ENCODE measurements around the gene CALHM1.

CALHM1 gene

DNA sequence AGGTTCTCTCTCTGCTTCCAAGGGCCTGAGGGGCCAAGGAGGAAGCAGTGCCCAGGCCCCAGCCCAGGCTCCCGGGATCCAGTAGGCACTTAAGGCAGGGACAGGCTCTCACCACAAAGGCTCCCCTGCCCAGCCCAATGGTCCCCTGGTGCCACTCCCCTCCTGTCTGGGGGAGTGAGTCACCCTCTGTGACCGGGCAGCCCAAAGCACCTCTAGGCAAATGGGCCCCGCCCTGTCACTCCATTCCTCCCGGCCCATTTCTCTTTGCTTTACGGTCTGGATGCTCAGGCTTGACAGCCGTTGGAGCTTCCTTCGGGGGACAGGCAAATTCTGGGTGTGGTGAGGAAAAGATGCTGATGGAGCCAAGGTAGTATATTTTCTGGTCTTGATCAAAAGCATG lies 20.4 kb upstream of the CALHM1 start, which contains the start of gene CALHM3:
Gene CALHM3 (minus strand): TSS at position 106 of the 400 bp plus-strand sequence. CDS start 208 bp downstream, outside the sequence.
- no peak for FAIRE-seq
- no peak for DNase-seq (ENCODE audit: insufficient read length)
- no peak for TF ChIP-seq POLR2AphosphoS5 (IDR thresholded peaks at IDR 0.05; ENCODE audit: low read depth, low read length)
- no peak for TF ChIP-seq POLR2A (IDR thresholded peaks at IDR 0.05; ENCODE audit: low read depth, low read length)
- TF ChIP-seq TAF1 (IDR thresholded peaks at IDR 0.05; ENCODE audit: borderline replicate concordance, low read depth, low read length), result no peak

DNA sequence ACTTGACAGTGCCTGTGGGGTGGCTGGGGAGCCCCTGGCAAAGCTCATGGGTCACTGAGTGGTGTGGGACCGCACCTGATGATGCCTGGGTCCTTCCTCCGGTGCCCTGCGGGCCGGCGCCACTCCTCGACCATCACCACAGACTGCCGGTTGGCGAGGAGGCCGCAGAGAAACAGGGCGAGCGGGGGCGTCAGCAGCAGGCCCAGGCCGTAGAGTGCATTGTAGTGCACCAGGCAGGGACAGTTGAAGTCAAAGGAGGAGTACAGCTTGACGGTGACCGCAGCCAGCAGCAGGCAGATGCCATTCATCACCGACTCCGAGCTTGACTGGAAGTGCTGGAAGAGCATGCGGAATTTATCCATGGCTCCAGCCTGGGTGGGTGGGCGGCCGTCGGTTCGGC lies 20.0 kb upstream of the CALHM1 start:
- no peak for DNase-seq (ENCODE audit: insufficient read length)
- TF ChIP-seq TAF1 (IDR thresholded peaks at IDR 0.05; ENCODE audit: borderline replicate concordance, low read depth, low read length), result no peak
- TF ChIP-seq POLR2AphosphoS5 (IDR thresholded peaks at IDR 0.05; ENCODE audit: low read depth, low read length), result no peak
- TF ChIP-seq POLR2A (IDR thresholded peaks at IDR 0.05; ENCODE audit: low read depth, low read length), result no peak
- FAIRE-seq, result no peak

DNA sequence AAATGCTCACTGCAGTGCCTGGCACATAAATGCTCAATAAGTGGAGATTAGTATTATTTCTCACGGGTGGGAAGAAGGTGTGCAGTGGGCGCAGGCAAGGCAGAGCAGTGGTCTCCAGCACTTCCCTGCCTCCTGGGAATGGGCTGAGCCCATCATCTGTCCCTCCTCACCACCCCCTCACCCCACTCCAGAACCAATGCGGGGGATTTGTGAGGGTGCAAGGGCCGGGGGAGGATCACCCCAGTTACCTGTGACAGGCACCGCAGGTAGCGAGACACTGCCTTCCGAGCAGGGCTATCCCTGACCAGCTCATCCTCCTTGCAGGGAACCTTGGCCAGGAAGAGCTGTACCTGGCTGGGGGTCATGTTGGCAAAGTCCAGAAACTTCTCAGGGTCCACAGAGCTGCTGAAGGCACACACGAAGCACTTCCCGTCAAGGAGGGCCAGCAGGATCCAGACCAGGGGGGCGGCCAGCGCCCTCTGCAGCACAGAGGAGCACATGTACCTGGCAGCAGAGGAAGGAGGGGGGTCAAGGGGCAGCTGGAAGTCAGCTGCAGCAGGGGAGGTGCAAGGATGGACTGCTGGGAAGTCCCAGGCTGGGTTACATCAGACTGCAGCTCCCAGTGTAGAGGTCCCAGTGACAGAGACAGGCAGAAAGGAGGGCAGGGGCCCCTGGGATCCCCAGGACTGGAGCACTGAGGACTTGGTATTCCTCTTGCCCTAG lies 17.5 kb upstream of the CALHM1 start:
- TF ChIP-seq POLR2A (IDR thresholded peaks at IDR 0.05; ENCODE audit: low read depth, low read length), result peak; percentile 31; the same call in 1 of the 2 replicates
- no peak for TF ChIP-seq POLR2AphosphoS5 (IDR thresholded peaks at IDR 0.05; ENCODE audit: low read depth, low read length)
- no peak for TF ChIP-seq TAF1 (IDR thresholded peaks at IDR 0.05; ENCODE audit: borderline replicate concordance, low read depth, low read length)
- FAIRE-seq, result no peak
- DNase-seq (ENCODE audit: insufficient read length), result no peak

DNA sequence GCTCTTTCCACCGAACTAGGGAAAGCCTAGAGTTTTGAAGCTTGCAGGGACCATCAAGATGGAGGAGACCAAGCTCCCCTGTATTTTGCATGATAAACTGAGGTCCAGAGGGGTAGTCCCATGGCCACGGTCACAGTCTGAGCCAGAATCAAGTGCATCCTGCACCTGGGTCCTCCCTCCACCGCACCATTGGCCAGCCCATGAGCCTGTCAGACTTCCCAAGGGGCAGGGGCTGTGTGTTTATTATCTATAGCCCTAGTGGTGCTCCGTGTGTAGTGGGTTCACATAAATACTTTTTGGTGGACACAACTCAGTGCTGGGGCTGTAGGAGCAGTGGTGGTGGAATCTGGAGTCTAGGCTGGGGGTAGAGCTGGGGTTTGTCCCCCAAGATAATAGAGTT lies 16.7 kb upstream of the CALHM1 start:
- DNase-seq (ENCODE audit: insufficient read length), result no peak
- FAIRE-seq, result no peak
- TF ChIP-seq POLR2AphosphoS5 (IDR thresholded peaks at IDR 0.05; ENCODE audit: low read depth, low read length), result no peak
- TF ChIP-seq TAF1 (IDR thresholded peaks at IDR 0.05; ENCODE audit: borderline replicate concordance, low read depth, low read length), result no peak
- TF ChIP-seq POLR2A (IDR thresholded peaks at IDR 0.05; ENCODE audit: low read depth, low read length), result no peak

- DNase-seq (ENCODE audit: insufficient read length) (no peak), FAIRE-seq (no peak)
- TF ChIP-seq TAF1 (IDR thresholded peaks at IDR 0.05; ENCODE audit: borderline replicate concordance, low read depth, low read length) (no peak), POLR2AphosphoS5 (IDR thresholded peaks at IDR 0.05; ENCODE audit: low read depth, low read length) (no peak), POLR2A (IDR thresholded peaks at IDR 0.05; ENCODE audit: low read depth, low read length) (no peak)
These were observed 15.4 kb upstream of the CALHM1 start for GRCh38 chr10:103474077-103474476.

DNA sequence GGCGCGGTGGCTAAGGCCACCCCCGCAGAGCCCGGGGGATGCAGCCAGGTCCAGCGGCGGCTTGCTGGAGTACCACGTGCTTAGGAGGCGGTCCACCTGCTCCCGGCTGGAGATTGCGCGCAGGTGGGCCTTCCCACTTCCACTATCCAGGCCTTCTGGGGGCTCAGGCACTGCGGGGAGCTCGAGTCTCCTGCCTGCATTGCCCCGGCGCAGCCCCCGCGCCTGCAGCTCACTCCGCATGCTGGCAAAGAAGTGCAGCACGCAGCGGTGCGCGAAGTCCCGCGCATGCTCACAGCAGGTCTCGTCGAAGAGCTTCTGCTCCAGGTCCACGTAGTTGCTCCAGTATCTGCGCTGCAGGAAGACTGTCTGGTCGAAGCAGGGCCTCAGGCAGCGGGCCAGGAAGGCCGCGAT lies 14.6 kb upstream of the CALHM1 start:
- TF ChIP-seq POLR2AphosphoS5 (IDR thresholded peaks at IDR 0.05; ENCODE audit: low read depth, low read length) (no peak), POLR2A (IDR thresholded peaks at IDR 0.05; ENCODE audit: low read depth, low read length) (no peak), TAF1 (IDR thresholded peaks at IDR 0.05; ENCODE audit: borderline replicate concordance, low read depth, low read length) (no peak)
- FAIRE-seq, result no peak
- no peak for DNase-seq (ENCODE audit: insufficient read length)

GRCh38 chr10:103472005-103472404 lies 13.3 kb upstream of the CALHM1 start:
- peak; percentile 62 for TF ChIP-seq POLR2AphosphoS5 (IDR thresholded peaks at IDR 0.05; ENCODE audit: low read depth, low read length)
- TF ChIP-seq POLR2A (IDR thresholded peaks at IDR 0.05; ENCODE audit: low read depth, low read length), result peak; percentile 54
- no peak for TF ChIP-seq TAF1 (IDR thresholded peaks at IDR 0.05; ENCODE audit: borderline replicate concordance, low read depth, low read length)
- no peak for DNase-seq (ENCODE audit: insufficient read length)
- peak; percentile 91 for FAIRE-seq

- peak; percentile 80 for DNase-seq (ENCODE audit: insufficient read length)
- TF ChIP-seq TAF1 (IDR thresholded peaks at IDR 0.05; ENCODE audit: borderline replicate concordance, low read depth, low read length) (peak; percentile 55; the same call in 1 of the 2 replicates), POLR2AphosphoS5 (IDR thresholded peaks at IDR 0.05; ENCODE audit: low read depth, low read length) (peak; percentile 76), POLR2A (IDR thresholded peaks at IDR 0.05; ENCODE audit: low read depth, low read length) (peak; percentile 86)
- FAIRE-seq, result peak; percentile 96
These were observed 12.3 kb upstream of the CALHM1 start for GRCh38 chr10:103470761-103471653.

GRCh38 chr10:103469201-103469600 lies 10.5 kb upstream of the CALHM1 start:
- DNase-seq (ENCODE audit: insufficient read length) (no peak), FAIRE-seq (peak; percentile 73)
- TF ChIP-seq POLR2AphosphoS5 (IDR thresholded peaks at IDR 0.05; ENCODE audit: low read depth, low read length), result no peak
- no peak for TF ChIP-seq POLR2A (IDR thresholded peaks at IDR 0.05; ENCODE audit: low read depth, low read length)
- no peak for TF ChIP-seq TAF1 (IDR thresholded peaks at IDR 0.05; ENCODE audit: borderline replicate concordance, low read depth, low read length)

DNA sequence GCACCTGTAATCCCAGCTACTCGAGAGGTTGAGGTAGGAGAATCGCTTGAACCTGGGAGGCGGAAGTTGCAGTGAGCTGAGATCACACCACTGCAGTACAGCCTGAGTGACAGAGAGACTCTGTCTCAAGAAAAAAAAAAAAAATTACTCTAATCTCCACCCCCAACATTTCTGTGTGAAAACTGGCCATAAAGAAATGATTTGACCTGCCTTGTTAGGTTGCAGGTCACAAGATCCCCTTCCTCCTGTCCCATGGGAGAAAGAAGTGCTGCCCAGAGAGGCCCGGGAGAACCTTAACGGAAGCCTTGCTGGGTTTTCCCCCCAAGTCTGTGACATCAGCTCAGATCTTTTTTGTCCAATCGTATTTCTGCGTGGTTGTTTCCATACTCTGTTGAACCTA lies 8.7 kb upstream of the CALHM1 start:
- FAIRE-seq (peak; percentile 88), DNase-seq (ENCODE audit: insufficient read length) (no peak)
- no peak for TF ChIP-seq TAF1 (IDR thresholded peaks at IDR 0.05; ENCODE audit: borderline replicate concordance, low read depth, low read length)
- TF ChIP-seq POLR2AphosphoS5 (IDR thresholded peaks at IDR 0.05; ENCODE audit: low read depth, low read length), result no peak
- no peak for TF ChIP-seq POLR2A (IDR thresholded peaks at IDR 0.05; ENCODE audit: low read depth, low read length)

DNA sequence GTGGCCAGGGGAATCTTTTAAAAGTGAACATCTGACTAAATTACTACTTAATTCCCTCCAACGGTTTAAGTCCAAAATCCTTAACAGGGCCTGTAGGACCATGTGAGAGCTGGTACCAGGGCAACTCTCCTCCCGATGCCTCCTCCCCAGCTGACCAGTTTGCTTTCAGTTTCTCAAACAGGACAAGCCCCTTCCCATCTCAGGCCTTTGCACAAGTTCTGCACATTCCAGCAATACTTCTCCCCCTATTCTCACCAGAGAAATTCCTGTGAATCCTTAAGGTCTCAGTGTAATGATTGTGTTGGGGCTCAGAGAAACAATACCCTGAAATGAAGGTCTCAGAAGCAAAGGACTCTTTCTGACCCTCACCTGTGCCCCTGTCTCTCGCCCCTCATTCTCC lies 8.0 kb upstream of the CALHM1 start:
- FAIRE-seq (no peak), DNase-seq (ENCODE audit: insufficient read length) (no peak)
- TF ChIP-seq POLR2A (IDR thresholded peaks at IDR 0.05; ENCODE audit: low read depth, low read length) (peak; percentile 28; the same call in 1 of the 2 replicates), TAF1 (IDR thresholded peaks at IDR 0.05; ENCODE audit: borderline replicate concordance, low read depth, low read length) (no peak), POLR2AphosphoS5 (IDR thresholded peaks at IDR 0.05; ENCODE audit: low read depth, low read length) (0 out of 2 replicates have a peak, but pooled peaks have one; percentile 13)
